Activated T-cell treated with anti-CD3 and anti-CD28 coated beads, Interleukin-2, amount 50 U/mL, for 72 hours (primary cell): ENCODE results near the gene TUT7. TPM values are rescaled to one million over a fixed set of nuclear protein-coding genes. Genes with fewer than 3 reads are reported as not detected.
"Not testable (repeated sequence)": the region's sequence is repeated elsewhere in the genome, so short reads cannot be mapped to it uniquely, and the experiment has no call there.

Source experiments
- ATAC-seq, 2 donors: fragments of 150-1000 bp; cut with Tn5 transposase; replicated peaks in 1 of 2; 2 replicates each; pipeline ENCODE4 v1.10.0; 2021; ENCODE audit warnings: moderate library complexity in 2 of 2, mild to moderate bottlenecking in 1 of 2
- DNase-seq, 2 donors: peaks; one replicate each; pipeline ENCODE4 v3.0.0; 2021 to 2022; ENCODE audit warnings: mixed read lengths in 1 of 2
- H3K27ac Mint-ChIP-seq: one replicate; pipeline ENCODE4 v1.8.0; 2022; ENCODE audit warnings: mild to moderate bottlenecking, moderate library complexity, mixed read lengths
- H3K27me3 Mint-ChIP-seq: one replicate; pipeline ENCODE4 v1.8.0; 2022; ENCODE audit warnings: low read depth, mixed read lengths
- H3K36me3 Mint-ChIP-seq, 2 donors: one replicate each; pipeline ENCODE4 v1.8.0; 2022; ENCODE audit warnings: mixed read lengths in 2 of 2, mild to moderate bottlenecking in 1 of 2; ENCODE audit not compliant: insufficient read depth in 2 of 2
- H3K4me1 Mint-ChIP-seq: one replicate; pipeline ENCODE4 v1.8.0; 2022; ENCODE audit warnings: low read depth, mixed read lengths
- H3K4me3 Mint-ChIP-seq, 2 donors: one replicate each; pipeline ENCODE4 v1.8.0; 2022; ENCODE audit warnings: mild to moderate bottlenecking in 2 of 2, mixed read lengths in 2 of 2, moderate library complexity in 2 of 2
- H3K9me3 Mint-ChIP-seq, 2 donors: one replicate each; pipeline ENCODE4 v1.8.0; 2022; ENCODE audit warnings: mixed read lengths in 2 of 2
- total RNA-seq, 2 donors: library from RNA; stranded (reverse); gene quantifications; one replicate each; pipeline ENCODE4 v1.2.3, GENCODE V29; 2022

TUT7 gene
- total RNA-seq, 2 donors from 2014 or later: 39.6 to 49.9 TPM

GRCh38 chr9:86315078-86315477 lies 39.1 kb downstream of the TUT7 start:
- peaks cover 19 to 37% of the 10 kb centered on the region in 2 donors for H3K36me3 Mint-ChIP-seq
- H3K9me3 Mint-ChIP-seq: no peaks in the 10 kb centered on the region
- H3K27ac Mint-ChIP-seq: peak overlapping the region; percentile 1

GRCh38 chr9:86312959-86313358 lies 41.3 kb downstream of the TUT7 start:
- H3K4me1 Mint-ChIP-seq, H3K9me3 Mint-ChIP-seq, H3K4me3 Mint-ChIP-seq, DNase-seq, H3K27me3 Mint-ChIP-seq, ATAC-seq: not testable (repeated sequence)
- Mint-ChIP-seq H3K27ac (peak overlapping the region; percentile 51), H3K36me3 (peaks cover 21 to 43% of the 10 kb centered on the region in 2 donors)

More at GRCh38 chr9:86315078-86315477, 39.1 kb downstream of the TUT7 start:
- Mint-ChIP-seq H3K4me3 (no peak overlapping the region), H3K4me1 (no peaks in the 10 kb centered on the region), H3K27me3 (no peaks in the 10 kb centered on the region)
- DNase-seq: no peak
- no peak for ATAC-seq

DNA sequence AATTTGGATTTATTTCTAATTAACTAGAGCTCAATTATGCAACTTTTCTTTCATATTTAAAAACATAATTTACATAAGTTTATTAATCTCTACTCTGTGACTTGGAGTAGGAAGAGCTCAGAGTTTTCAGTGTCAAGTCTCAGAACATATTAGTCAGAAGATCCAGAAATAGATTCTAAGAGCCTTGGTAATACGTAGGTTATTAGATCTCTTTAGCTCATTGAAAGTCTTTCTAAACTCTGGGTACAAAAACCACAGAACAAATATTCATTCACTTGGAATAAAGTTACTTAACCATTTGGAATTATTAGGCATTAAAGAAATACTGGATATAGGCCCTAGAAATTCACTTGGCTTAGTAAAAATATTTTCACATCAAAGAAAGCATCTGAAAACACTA lies 45.5 kb downstream of the TUT7 start:
- H3K36me3 Mint-ChIP-seq: peaks cover 13 to 29% of the 10 kb centered on the region in 2 donors
- no peak for ATAC-seq
- H3K4me3 Mint-ChIP-seq: no peak overlapping the region
- no peaks in the 10 kb centered on the region for H3K9me3 Mint-ChIP-seq
- DNase-seq: no peak
- no peaks in the 10 kb centered on the region for H3K27me3 Mint-ChIP-seq
- peaks cover 23% of the 10 kb centered on the region for H3K4me1 Mint-ChIP-seq
- H3K27ac Mint-ChIP-seq: no peak overlapping the region

DNA sequence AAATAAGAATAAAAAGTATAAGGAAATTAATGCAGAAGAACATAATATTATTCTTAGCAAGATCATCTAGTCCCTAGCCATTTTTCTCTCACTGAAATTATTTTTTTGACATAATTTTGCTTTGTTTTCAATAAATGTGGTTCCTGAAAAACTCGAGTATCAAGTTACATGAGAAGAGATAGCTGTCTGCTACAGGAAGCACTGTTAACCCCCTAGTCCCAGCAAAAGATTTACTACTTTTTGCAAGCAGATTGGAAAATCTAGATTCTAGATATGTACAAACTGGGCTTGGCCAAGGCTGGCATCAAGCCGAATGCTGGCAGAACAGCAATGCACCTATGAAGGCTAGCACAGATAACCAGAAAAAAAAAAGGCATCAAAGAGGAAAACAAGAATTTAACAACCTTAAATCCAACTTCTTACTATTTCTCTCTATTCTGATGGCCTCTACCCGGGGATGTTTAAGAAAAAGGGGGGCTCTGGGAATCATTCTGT lies 49.9 kb downstream of the TUT7 start:
- Mint-ChIP-seq H3K36me3 (peaks cover 10 to 39% of the 10 kb centered on the region in 2 donors), H3K4me3 (peak overlapping the region; percentile 49 to 72), H3K9me3 (no peaks in the 10 kb centered on the region), H3K27ac (peak overlapping the region; percentile 100), H3K4me1 (peaks cover 36% of the 10 kb centered on the region), H3K27me3 (no peaks in the 10 kb centered on the region)
- DNase-seq: no peak
- no peak for ATAC-seq

DNA sequence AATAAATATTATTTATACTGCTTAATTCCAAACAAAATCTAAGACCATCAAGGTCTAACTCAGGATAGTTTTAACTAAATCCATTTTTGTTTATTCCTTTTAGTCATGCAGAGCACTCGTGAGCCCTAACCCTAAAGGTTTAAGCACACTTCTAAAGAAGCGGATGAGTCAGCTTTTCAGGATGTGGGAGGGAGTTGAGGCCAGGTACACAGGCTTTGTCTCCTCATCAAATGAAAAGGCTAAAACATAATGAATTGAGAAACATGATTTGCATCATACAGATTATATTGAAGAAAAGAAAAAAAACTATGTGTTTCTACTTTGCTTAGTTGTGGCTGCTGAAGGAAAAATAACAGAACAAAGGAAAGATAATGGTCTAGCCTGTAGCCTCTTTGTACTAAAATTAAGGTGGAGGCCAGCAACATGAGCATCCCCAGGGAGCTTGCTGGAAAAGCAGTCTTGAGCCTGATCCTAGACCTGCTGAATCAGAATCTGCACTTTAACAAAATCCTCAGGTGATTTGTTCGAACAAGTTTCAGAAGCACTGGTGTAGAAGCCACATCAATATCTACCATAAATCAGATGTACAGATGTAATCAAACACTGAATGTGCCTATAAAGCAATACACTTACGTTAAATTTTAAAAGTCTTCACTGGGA lies 50.8 kb downstream of the TUT7 start:
- peaks cover 10 to 40% of the 10 kb centered on the region in 2 donors for H3K36me3 Mint-ChIP-seq

DNA sequence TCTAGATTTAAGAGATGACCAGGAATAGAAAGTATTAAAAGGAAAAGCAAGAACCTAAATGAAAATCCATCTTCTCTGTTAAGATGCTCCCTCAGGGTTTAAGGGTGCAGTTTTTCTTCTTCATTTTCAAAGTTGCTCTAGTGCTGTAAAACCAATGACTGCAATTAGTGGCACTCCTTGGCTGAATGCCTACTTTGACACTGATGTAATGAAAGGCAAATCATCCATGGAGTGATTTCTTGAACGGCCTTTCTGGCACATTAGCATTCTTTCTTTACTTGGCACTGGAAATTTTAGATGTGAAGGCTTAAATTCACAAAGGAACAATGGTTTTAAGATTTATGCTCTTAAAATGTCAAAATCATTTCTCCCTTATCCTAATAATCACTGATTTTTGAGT lies 52.5 kb downstream of the TUT7 start:
- Mint-ChIP-seq H3K9me3 (no peaks in the 10 kb centered on the region), H3K36me3 (peaks cover 13 to 40% of the 10 kb centered on the region in 2 donors), H3K27me3 (no peaks in the 10 kb centered on the region), H3K27ac (peak overlapping the region; percentile 90), H3K4me1 (peaks cover 40% of the 10 kb centered on the region), H3K4me3 (peak overlapping the region in 1 of 2 donors; percentile 39)
- ATAC-seq (no peak), DNase-seq (no peak)

More for the DNA sequence above, 50.8 kb downstream of the TUT7 start:
- peak overlapping the region; percentile 72 to 89 for H3K4me3 Mint-ChIP-seq
- ATAC-seq (peak; percentile 99 to 100), DNase-seq (peak; percentile 56 to 71)
- H3K4me1 Mint-ChIP-seq: peaks cover 40% of the 10 kb centered on the region
- H3K9me3 Mint-ChIP-seq: no peaks in the 10 kb centered on the region
- H3K27me3 Mint-ChIP-seq: no peaks in the 10 kb centered on the region
- peak overlapping the region; percentile 100 for H3K27ac Mint-ChIP-seq

GRCh38 chr9:86300701-86301100 lies 53.5 kb downstream of the TUT7 start:
- Mint-ChIP-seq H3K4me3 (no peak overlapping the region), H3K4me1 (peaks cover 38% of the 10 kb centered on the region), H3K27ac (peak overlapping the region; percentile 87), H3K27me3 (no peaks in the 10 kb centered on the region), H3K9me3 (no peaks in the 10 kb centered on the region), H3K36me3 (peaks cover 13 to 37% of the 10 kb centered on the region in 2 donors)
- ATAC-seq (no peak), DNase-seq (no peak)

DNA sequence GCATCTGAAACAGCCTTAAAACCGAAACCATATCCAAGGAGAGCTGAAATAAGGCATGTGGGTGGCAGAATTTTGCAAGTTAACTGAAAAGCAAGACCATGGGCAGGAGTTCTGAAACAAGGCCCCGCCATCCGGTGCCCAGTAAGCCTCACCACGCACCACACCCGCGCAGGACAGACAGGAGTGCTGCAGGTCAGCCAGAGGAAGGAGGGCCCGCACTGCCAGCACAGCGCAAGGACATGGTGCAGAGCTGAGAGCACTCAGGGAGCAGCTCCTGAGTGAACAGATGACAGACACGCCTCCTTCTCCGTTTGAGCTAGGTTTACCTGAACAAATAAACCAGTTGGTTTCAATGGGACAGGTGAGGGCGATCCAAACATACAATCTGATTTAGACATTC lies 55.3 kb downstream of the TUT7 start:
- Mint-ChIP-seq H3K4me1 (peaks cover 24% of the 10 kb centered on the region), H3K27ac (peak overlapping the region; percentile 73)

GRCh38 chr9:86290341-86290740 lies 63.9 kb downstream of the TUT7 start:
- H3K36me3 Mint-ChIP-seq, H3K27me3 Mint-ChIP-seq, ATAC-seq, H3K27ac Mint-ChIP-seq, H3K4me3 Mint-ChIP-seq, DNase-seq, H3K9me3 Mint-ChIP-seq: not testable (repeated sequence)
- H3K4me1 Mint-ChIP-seq: peaks cover 14% of the 10 kb centered on the region

More for the DNA sequence above, 55.3 kb downstream of the TUT7 start:
- ATAC-seq: no peak
- H3K36me3 Mint-ChIP-seq: peaks cover 13 to 33% of the 10 kb centered on the region in 2 donors
- H3K9me3 Mint-ChIP-seq: no peaks in the 10 kb centered on the region
- no peaks in the 10 kb centered on the region for H3K27me3 Mint-ChIP-seq
- DNase-seq: no peak
- H3K4me3 Mint-ChIP-seq: no peak overlapping the region

DNA sequence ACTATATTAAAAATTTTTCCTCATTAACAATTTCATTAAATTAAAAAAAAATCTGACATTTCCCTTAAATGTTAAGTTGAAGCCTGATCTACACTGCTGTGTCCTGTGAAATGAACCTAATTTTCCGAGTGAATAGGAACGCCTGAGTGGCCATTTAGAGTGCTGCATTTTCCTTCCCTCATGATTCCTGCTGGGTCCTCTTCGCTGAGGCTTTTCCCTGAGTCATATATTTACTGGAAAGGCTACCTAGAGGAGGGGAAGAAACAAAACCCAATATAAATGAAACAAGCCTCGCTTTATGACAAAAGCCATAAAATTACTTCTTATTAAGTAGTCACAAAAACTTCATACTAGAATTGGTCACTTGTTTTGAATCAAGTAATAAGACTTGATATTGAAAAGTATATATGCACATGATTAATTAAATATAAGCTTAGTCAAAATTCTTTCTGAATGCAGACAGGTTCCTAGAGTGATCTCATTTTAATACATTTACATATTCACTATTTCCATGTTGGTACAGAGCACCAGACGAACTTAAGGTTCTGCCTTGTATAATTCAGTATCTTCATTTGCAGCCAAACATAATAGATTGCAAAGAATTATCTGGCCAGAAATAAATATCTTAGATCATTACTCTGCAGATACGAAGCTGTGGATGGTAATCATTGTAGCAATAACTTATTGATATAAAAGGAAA lies 65.6 kb downstream of the TUT7 start:
- H3K36me3 Mint-ChIP-seq: peaks cover 0 to 5% of the 10 kb centered on the region in 2 donors

DNA sequence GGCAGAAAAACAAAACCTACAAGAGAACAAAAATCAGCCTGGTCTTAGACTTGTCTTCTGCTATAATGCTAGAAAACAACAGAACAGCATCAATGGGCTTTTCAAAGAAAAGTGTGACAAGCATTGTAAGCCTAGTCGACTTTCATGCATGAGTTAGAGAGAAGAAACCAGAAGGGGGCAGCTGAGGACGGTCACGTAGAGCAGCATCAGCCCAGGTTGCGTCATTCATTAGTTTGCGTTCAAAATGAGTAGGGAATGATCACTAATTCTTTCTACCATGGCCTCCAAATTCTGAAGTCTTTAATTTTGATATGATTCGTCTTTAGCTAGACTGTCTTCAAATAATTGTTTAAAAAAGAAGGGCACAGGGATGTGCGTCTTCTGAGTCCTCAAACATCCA lies 67.2 kb downstream of the TUT7 start:
- ATAC-seq (no peak), DNase-seq (no peak)
- H3K4me1 Mint-ChIP-seq: peaks cover 22% of the 10 kb centered on the region
- H3K9me3 Mint-ChIP-seq: no peaks in the 10 kb centered on the region
- no peak overlapping the region for H3K27ac Mint-ChIP-seq
- H3K36me3 Mint-ChIP-seq: peaks cover 0 to 5% of the 10 kb centered on the region in 2 donors
- H3K27me3 Mint-ChIP-seq: no peaks in the 10 kb centered on the region
- H3K4me3 Mint-ChIP-seq: no peak overlapping the region

More for the DNA sequence above, 65.6 kb downstream of the TUT7 start:
- Mint-ChIP-seq H3K9me3 (no peaks in the 10 kb centered on the region), H3K4me1 (peaks cover 12% of the 10 kb centered on the region), H3K4me3 (no peak overlapping the region), H3K27me3 (no peaks in the 10 kb centered on the region), H3K27ac (peak overlapping the region; percentile 89)
- no peak for ATAC-seq
- DNase-seq: no peak

DNA sequence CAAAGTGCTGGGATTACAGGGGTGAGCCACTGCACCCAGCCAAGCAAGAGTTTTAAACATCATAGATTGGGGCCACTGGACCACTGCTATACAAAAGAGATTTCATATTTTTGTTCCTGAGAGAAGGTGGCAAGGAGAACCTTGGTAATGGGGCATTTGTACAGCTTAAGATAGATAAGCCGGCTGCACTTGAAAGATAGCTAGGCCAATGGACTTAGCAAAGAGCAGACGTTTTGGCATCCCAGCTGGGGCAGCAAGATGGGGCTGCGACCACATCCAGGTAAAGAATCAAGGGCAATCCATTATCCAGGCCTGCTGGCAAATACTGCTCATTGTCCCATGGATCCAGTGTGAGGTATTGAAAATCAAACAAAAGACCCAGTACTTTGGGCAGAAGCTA lies 67.9 kb downstream of the TUT7 start:
- Mint-ChIP-seq H3K9me3 (no peaks in the 10 kb centered on the region), H3K4me3 (no peak overlapping the region), H3K4me1 (peaks cover 24% of the 10 kb centered on the region), H3K36me3 (peaks cover 0 to 5% of the 10 kb centered on the region in 2 donors), H3K27me3 (no peaks in the 10 kb centered on the region), H3K27ac (peak overlapping the region; percentile 24)
- ATAC-seq (no peak), DNase-seq (no peak)

GRCh38 chr9:86285261-86285660 lies 68.9 kb downstream of the TUT7 start:
- Mint-ChIP-seq H3K4me1 (peaks cover 34% of the 10 kb centered on the region), H3K36me3 (peaks cover 0 to 5% of the 10 kb centered on the region in 2 donors), H3K27ac (peak overlapping the region; percentile 68), H3K4me3 (no peak overlapping the region), H3K9me3 (no peaks in the 10 kb centered on the region), H3K27me3 (no peaks in the 10 kb centered on the region)
- ATAC-seq: no peak
- no peak for DNase-seq
